CD14-positive monocyte (primary cell): ENCODE data around the gene GGN. TPM values are rescaled to one million over a fixed set of nuclear protein-coding genes. Genes with fewer than 3 reads are reported as not detected.
A peak's percentile ranks its signal among the peaks of the same experiment; 100 is the strongest.

Experiments used
- DNase-seq, 3 donors: peaks; one replicate each; pipeline ENCODE4 v3.0.0-alpha.2; 2011 to 2022
- H2AFZ ChIP-seq: 2 replicates; pipeline ENCODE4 v1.6.0; 2012; ENCODE audit warnings: mild to moderate bottlenecking, low read depth, low read length, inconsistent platforms; ENCODE audit not compliant: insufficient read depth, poor library complexity, severe bottlenecking
- H3K27ac ChIP-seq, 2 donors: 1 replicate in 1 of 2; 2 replicates in 1 of 2; pipeline ENCODE4 v1.5.1; 2012 to 2013; ENCODE audit warnings: low read length in 2 of 2, control low read depth in 1 of 2, inconsistent platforms in 1 of 2, low read depth in 1 of 2, mild to moderate bottlenecking in 1 of 2
- H3K27me3 ChIP-seq, 2 donors: one replicate each; pipeline versions ENCODE4 v1.6.0 to v1.6.1; 2011 to 2013; ENCODE audit warnings: low read length in 2 of 2; ENCODE audit not compliant: control insufficient read depth in 2 of 2, insufficient read depth in 2 of 2
- H3K36me3 ChIP-seq, 2 donors: replicated peaks in 1 of 2; 1 replicate in 1 of 2; 2 replicates in 1 of 2; pipeline versions ENCODE4 v1.5.1 to v1.6.1; 2012 to 2013; ENCODE audit warnings: low read length in 2 of 2, control low read depth in 1 of 2, inconsistent platforms in 1 of 2, mild to moderate bottlenecking in 1 of 2; ENCODE audit not compliant: insufficient read depth in 2 of 2, control insufficient read depth in 1 of 2
- H3K4me1 ChIP-seq, 2 donors: 1 replicate in 1 of 2; 2 replicates in 1 of 2; pipeline versions ENCODE4 v1.5.1 to v1.6.1; 2012 to 2013; ENCODE audit warnings: low read length in 2 of 2, control low read depth in 1 of 2, inconsistent platforms in 1 of 2, mild to moderate bottlenecking in 1 of 2, moderate library complexity in 1 of 2; ENCODE audit not compliant: insufficient read depth in 2 of 2, control insufficient read depth in 1 of 2
- H3K4me2 ChIP-seq: replicated peaks from 2 replicates; pipeline ENCODE3; 2012; ENCODE audit warnings: low read length, moderate library complexity, mild to moderate bottlenecking; ENCODE audit not compliant: poor library complexity, severe bottlenecking; ENCODE audit errors: extremely low read depth
- H3K4me3 ChIP-seq, 3 experiments: fragments of 200-600 bp in 1 of 3; sonication (generic) in 1 of 3; replicated peaks in 1 of 3; 1 replicate in 2 of 3; 2 replicates in 1 of 3; pipeline ENCODE4 v1.5.1; 2011 to 2013; ENCODE audit warnings: low read length in 3 of 3, mild to moderate bottlenecking in 3 of 3, control low read depth in 2 of 3, low read depth in 2 of 3, inconsistent platforms in 1 of 3, moderate library complexity in 1 of 3
- H3K79me2 ChIP-seq: 2 replicates; pipeline ENCODE4 v1.6.0; 2012; ENCODE audit warnings: mild to moderate bottlenecking, control low read depth, inconsistent platforms, low read length, moderate library complexity; ENCODE audit not compliant: insufficient read depth
- H3K9ac ChIP-seq: 2 replicates; pipeline ENCODE4 v1.6.0; 2017; ENCODE audit warnings: low read length, mild to moderate bottlenecking; ENCODE audit not compliant: insufficient read depth, poor library complexity, severe bottlenecking
- H3K9me3 ChIP-seq, 2 donors: replicated peaks in 1 of 2; 1 replicate in 1 of 2; 2 replicates in 1 of 2; pipeline versions ENCODE4 v1.5.1 to v1.6.1; 2012 to 2013; ENCODE audit warnings: low read length in 2 of 2, control low read depth in 1 of 2; ENCODE audit not compliant: control insufficient read depth in 1 of 2, insufficient read depth in 1 of 2
- H4K20me1 ChIP-seq: 2 replicates; pipeline ENCODE4 v1.6.0; 2012; ENCODE audit warnings: mild to moderate bottlenecking, low read length, control low read depth, moderate library complexity; ENCODE audit not compliant: insufficient read depth
- H3K27ac Mint-ChIP-seq, 7 donors: one replicate each; pipeline ENCODE4 v1.8.0; 2020; ENCODE audit warnings: mild to moderate bottlenecking in 7 of 7, mixed read lengths in 7 of 7, moderate library complexity in 6 of 7, inconsistent platforms in 2 of 7
- H3K27me3 Mint-ChIP-seq, 3 donors: one replicate each; pipeline ENCODE4 v1.8.0; 2021 to 2022; ENCODE audit warnings: low read depth in 3 of 3, mild to moderate bottlenecking in 3 of 3, mixed read lengths in 3 of 3, moderate library complexity in 3 of 3, inconsistent platforms in 1 of 3
- H3K36me3 Mint-ChIP-seq, 2 donors: one replicate each; pipeline ENCODE4 v1.8.0; 2020; ENCODE audit warnings: mixed read lengths in 2 of 2, inconsistent platforms in 1 of 2, mild to moderate bottlenecking in 1 of 2
- H3K4me1 Mint-ChIP-seq: one replicate; pipeline ENCODE4 v1.8.0; 2020; ENCODE audit warnings: mild to moderate bottlenecking, mixed read lengths
- H3K4me3 Mint-ChIP-seq, 2 donors: one replicate each; pipeline ENCODE4 v1.8.0; 2020; ENCODE audit warnings: mild to moderate bottlenecking in 2 of 2, mixed read lengths in 2 of 2, moderate library complexity in 1 of 2
- H3K9me3 Mint-ChIP-seq, 7 donors: one replicate each; pipeline ENCODE4 v1.8.0; 2020 to 2022; ENCODE audit warnings: mixed read lengths in 7 of 7, mild to moderate bottlenecking in 6 of 7, moderate library complexity in 6 of 7, inconsistent platforms in 2 of 7
- WGBS: methylation state at CpG from one replicate; pipeline ENCODE4 v1.1.5; 2013; ENCODE audit warnings: missing lambda C conversion rate; ENCODE audit not compliant: insufficient coverage; 5-methylcytosine and 5-hydroxymethylcytosine counted together
- intact Hi-C, 2 donors: fragments of 100-400 bp; cut with micrococcal nuclease; formaldehyde crosslinking; loops; one replicate each; pipeline versions ENCODE4 v1.15.0 to v1.15.1; 2023
- polyA plus RNA-seq, 3 donors: library from polyadenylated mRNA; depleted of rRNA in 1 of 3; unstranded in 2 of 3; stranded (reverse) in 1 of 3; fragments of 300-500 nt in 2 of 3; fragments of >200 nt in 1 of 3; fragmentation: Illumina TruSeq in 2 of 3; gene quantifications; 1 replicate in 2 of 3; 2 replicates in 1 of 3; pipeline ENCODE4 v1.2.3, GENCODE V29; 2012 to 2021
- TF ChIP-seq, protein P1 (sequence below): fragments of 200-600 bp; IDR thresholded peaks from one replicate; pipeline ENCODE4 v1.8.0; 2022; ENCODE audit warnings: antibody characterized with exemption, mild to moderate bottlenecking

GGN gene
- polyA plus RNA-seq, 3 donors, result 0.12 to 0.56 TPM; not detected in 1

DNA sequence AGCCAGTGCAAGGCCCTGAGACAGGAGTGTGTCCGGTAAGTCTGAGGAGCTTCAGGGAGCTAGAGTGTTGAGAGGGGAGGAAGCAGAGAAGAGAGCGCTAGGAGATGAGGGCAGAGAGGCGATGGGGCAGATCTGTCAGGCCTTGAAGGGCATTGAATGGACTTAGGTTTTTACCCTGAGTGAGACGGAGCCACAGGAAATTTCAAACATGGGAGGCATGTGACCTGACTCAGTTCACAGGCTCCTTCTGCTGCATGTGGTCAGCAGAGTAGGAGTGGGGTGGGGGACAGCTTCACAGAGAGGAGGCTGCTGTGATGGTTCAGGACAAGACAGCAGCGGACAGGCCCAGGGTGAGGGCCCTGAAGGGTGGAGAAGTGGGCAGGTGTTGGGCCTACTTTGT lies 12.5 kb upstream of the GGN start:
- 88% methylated on average over 5 of the region's 5 CpGs for WGBS
- Mint-ChIP-seq H3K4me1 (peaks cover 16% of the 10 kb centered on the region), H3K36me3 (peaks cover 0 to 6% of the 10 kb centered on the region in 2 donors), H3K27me3 (peaks cover 26 to 43% (median 28%) of the 10 kb centered on the region in 3 donors), H3K9me3 (peaks cover 0 to 2% (median 0%) of the 10 kb centered on the region in 7 donors), H3K27ac (no peak overlapping the region), H3K4me3 (no peak overlapping the region)
- peaks cover 14 to 24% of the 10 kb centered on the region in 2 donors for H3K27me3 ChIP-seq
- intact Hi-C loops, result loop anchor here (5.0 to 10.0 kb wide), 5 partner anchors 107 to 534 kb away; partner anchors contain the start of genes MRPS12 (in 1 of the 2) and SARS2 (in 1 of the 2)
- no peaks in the 10 kb centered on the region for H4K20me1 ChIP-seq
- peaks cover 0 to 6% of the 10 kb centered on the region in 2 donors for H3K36me3 ChIP-seq
- peaks cover 13 to 18% of the 10 kb centered on the region in 2 donors for H3K4me1 ChIP-seq
- H3K27ac ChIP-seq, result no peak overlapping the region
- H3K9me3 ChIP-seq, result peaks cover 0 to 4% of the 10 kb centered on the region in 2 donors
- H3K4me3 ChIP-seq, result no peak overlapping the region
- peaks cover 5% of the 10 kb centered on the region for H3K79me2 ChIP-seq
- no peak overlapping the region for H2AFZ ChIP-seq
- no peak overlapping the region for H3K9ac ChIP-seq
- H3K4me2 ChIP-seq, result no peak overlapping the region
- TF ChIP-seq, protein P1, sequence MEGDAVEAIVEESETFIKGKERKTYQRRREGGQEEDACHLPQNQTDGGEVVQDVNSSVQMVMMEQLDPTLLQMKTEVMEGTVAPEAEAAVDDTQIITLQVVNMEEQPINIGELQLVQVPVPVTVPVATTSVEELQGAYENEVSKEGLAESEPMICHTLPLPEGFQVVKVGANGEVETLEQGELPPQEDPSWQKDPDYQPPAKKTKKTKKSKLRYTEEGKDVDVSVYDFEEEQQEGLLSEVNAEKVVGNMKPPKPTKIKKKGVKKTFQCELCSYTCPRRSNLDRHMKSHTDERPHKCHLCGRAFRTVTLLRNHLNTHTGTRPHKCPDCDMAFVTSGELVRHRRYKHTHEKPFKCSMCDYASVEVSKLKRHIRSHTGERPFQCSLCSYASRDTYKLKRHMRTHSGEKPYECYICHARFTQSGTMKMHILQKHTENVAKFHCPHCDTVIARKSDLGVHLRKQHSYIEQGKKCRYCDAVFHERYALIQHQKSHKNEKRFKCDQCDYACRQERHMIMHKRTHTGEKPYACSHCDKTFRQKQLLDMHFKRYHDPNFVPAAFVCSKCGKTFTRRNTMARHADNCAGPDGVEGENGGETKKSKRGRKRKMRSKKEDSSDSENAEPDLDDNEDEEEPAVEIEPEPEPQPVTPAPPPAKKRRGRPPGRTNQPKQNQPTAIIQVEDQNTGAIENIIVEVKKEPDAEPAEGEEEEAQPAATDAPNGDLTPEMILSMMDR, result no peak
- no peak for DNase-seq

DNA sequence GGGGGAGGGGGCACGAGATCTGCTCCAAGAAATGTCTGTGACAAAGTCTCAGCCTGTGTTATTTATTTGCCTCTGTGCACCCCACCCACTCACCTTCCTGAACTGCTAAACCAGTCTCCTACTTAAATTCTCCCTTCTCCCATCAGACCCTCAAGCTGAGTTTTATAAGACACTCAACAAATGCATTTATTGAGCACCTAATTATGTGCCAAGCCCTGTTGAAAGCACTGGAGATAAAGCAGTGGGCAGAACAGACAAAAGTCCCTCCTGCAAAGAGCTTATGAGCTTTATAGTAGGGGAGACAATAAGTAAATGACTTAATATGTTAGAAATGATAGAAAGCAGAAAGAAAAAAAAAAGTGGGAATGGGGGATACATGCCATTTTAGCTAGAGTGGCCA lies 11.7 kb upstream of the GGN start:
- Histone ChIP-seq H3K27ac (no peak overlapping the region), H2AFZ (no peak overlapping the region), H3K36me3 (no peaks in the 10 kb centered on the region), H3K4me1 (peaks cover 13 to 15% of the 10 kb centered on the region in 2 donors), H3K27me3 (peaks cover 22 to 32% of the 10 kb centered on the region in 2 donors), H3K4me3 (no peak overlapping the region), H4K20me1 (no peaks in the 10 kb centered on the region), H3K9me3 (peaks cover 0 to 5% of the 10 kb centered on the region in 2 donors), H3K4me2 (no peak overlapping the region), H3K9ac (no peak overlapping the region), H3K79me2 (peaks cover 5% of the 10 kb centered on the region)
- H3K4me1 Mint-ChIP-seq, result peaks cover 16% of the 10 kb centered on the region
- intact Hi-C loops, result no loop called here
- H3K27me3 Mint-ChIP-seq, result peaks cover 34 to 51% (median 36%) of the 10 kb centered on the region in 3 donors
- WGBS, result 60% methylated on average over 1 of the region's 1 CpG
- no peak overlapping the region for H3K27ac Mint-ChIP-seq
- peaks cover 0 to 5% (median 2%) of the 10 kb centered on the region in 7 donors for H3K9me3 Mint-ChIP-seq
- H3K4me3 Mint-ChIP-seq, result peak overlapping the region in 1 of 2 donors; percentile 4
- no peak for DNase-seq
- H3K36me3 Mint-ChIP-seq, result no peaks in the 10 kb centered on the region
- TF ChIP-seq, protein P1, result no peak
